ENCODE measurements around the gene LTBP2. TPM values are rescaled to one million over a fixed set of nuclear protein-coding genes. Genes with fewer than 3 reads are reported as not detected.

LTBP2 gene
- total RNA-seq, 2 donors from 2014 or later: 0.49 TPM; not detected in 1

GRCh38 chr14:74557691-74558090 lies 54.3 kb downstream of the LTBP2 start:
- ATAC-seq: no peak
- DNase-seq (ENCODE audit: low spot score in 2 of 2): no peak
- Mint-ChIP-seq H3K36me3 (no peaks in the 10 kb centered on the region), H3K27ac (no peak overlapping the region), H3K9me3 (no peaks in the 10 kb centered on the region)

DNA sequence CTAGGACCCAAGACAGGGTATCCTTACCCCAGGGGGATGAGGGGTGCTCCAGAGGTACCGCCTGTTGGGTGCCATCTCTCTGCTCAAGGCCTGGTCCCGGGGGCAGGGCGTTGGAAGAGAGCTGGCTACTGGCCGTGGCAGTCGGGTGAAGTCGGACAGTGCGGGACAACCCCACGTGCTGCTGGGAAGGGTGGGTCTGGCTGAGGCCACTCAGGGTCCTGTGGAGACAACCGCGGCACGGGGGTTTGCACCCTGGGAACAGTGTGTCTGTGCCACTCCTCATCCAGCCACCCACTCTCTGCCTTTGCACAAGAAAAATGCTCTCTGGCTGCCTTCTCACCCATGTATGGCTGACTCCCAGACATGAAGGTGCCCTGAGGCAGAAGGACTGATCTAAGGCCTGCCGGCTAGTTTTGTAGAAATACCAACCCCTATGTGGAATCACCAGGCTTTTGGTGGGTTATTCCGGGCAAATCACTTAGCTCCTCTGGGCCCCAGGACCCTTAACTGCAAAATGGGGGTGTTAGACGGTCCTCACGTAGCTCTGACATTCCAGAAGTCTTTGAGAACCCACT lies 56.5 kb downstream of the LTBP2 start:
- H3K9me3 Mint-ChIP-seq: no peaks in the 10 kb centered on the region
- ATAC-seq: no peak
- H3K27ac Mint-ChIP-seq: no peak overlapping the region
- no peaks in the 10 kb centered on the region for H3K36me3 Mint-ChIP-seq
- no peak for DNase-seq (ENCODE audit: low spot score in 2 of 2)

GRCh38 chr14:74554742-74555362 lies 57.2 kb downstream of the LTBP2 start:
- Mint-ChIP-seq H3K36me3 (no peaks in the 10 kb centered on the region), H3K27ac (no peak overlapping the region), H3K9me3 (no peaks in the 10 kb centered on the region)
- ATAC-seq (no peak), DNase-seq (ENCODE audit: low spot score in 2 of 2) (no peak)

- no peak for DNase-seq (ENCODE audit: low spot score in 2 of 2)
- no peak for ATAC-seq
- no peak overlapping the region for H3K27ac Mint-ChIP-seq
- H3K9me3 Mint-ChIP-seq: no peaks in the 10 kb centered on the region
- no peaks in the 10 kb centered on the region for H3K36me3 Mint-ChIP-seq
Observed at GRCh38 chr14:74552623-74553022, 59.4 kb downstream of the LTBP2 start.

DNA sequence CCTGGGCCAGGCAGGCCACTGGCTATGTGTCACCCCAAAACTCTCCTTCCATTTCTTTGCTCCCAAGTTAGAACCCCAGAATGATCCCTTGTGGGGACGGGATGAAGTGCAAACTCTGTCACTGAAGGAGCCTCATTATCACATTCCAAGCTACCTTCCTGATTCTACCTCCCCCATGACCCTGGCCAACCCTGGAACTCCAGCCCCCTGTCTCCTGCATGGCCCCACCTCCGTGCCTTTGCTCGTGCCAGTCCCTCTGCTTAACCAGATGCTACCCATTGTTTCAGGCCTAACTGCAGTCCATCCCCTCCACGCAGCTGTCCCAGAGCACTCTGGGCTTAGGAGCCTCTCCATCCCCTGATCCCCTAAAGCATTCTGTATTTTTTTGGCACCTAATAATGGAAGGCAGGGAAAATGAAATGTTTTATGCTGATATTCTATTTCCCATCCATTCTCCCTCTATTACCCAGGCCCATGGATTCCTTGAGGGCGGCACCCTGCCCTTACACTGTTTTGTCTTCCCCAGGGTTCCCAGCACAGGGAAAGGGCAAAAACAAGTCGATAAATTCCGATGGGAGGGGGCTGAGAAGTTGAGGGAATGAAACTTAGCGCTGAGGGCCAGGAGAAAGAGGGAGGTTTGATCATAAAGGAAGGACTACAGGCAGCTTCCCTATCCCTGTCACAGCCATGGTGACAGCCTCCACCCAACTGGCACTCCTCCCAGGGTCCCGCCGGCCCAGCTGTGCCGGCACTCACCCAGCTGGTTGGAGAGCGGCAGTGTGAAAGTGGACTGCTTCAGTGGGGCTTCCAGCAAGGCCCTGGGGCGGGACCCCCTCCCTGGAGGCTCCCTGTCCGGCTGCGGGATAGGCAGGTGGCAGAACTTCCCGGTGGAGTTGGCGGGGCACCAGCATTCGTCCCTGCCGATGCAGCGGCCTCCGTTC lies 60.3 kb downstream of the LTBP2 start:
- Mint-ChIP-seq H3K36me3 (no peaks in the 10 kb centered on the region), H3K9me3 (no peaks in the 10 kb centered on the region), H3K27ac (no peak overlapping the region)
- DNase-seq (ENCODE audit: low spot score in 2 of 2): no peak
- no peak for ATAC-seq

DNA sequence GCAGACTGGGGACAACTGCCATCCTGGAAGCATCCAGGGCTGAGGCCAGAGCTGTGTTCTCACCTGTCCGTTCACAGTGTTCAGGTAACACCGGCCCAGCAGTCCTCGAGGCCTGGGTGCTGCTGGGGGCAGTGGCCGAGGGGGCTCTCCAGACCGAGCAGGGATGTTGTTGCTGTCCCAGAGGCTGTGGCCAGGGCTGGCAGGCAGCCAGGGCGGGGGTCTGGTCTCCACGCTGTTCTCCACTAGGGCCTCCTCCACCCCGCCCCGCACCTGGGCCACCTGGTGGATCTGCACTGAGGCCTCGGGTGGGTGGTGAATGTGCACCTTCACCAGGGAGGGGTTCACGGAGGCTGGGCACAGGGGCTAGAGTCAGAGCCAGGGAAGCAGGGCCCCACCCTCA lies 61.0 kb downstream of the LTBP2 start:
- no peak for ATAC-seq
- Mint-ChIP-seq H3K9me3 (no peaks in the 10 kb centered on the region), H3K27ac (no peak overlapping the region), H3K36me3 (no peaks in the 10 kb centered on the region)
- no peak for DNase-seq (ENCODE audit: low spot score in 2 of 2)

DNA sequence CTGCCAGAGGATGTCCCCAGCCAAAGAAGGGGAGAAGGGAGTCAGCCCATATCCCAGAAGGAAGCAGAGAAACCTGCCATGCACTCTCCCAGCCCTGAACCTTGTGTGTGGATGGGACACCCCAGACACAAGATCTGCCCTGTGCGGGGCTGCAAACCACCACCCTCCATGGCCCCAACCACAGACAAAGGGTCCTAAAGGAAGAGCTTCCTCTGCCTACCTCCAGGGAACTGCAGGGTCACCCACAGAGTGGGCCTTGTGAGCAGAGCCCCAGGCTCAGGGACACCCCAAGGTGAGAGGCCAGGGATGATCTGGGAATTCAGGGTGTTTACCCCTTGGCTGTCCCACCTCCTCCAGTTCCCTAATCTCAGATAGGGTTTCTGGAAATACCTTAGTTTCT lies 62.0 kb downstream of the LTBP2 start:
- no peak for ATAC-seq
- DNase-seq (ENCODE audit: low spot score in 2 of 2): no peak

DNA sequence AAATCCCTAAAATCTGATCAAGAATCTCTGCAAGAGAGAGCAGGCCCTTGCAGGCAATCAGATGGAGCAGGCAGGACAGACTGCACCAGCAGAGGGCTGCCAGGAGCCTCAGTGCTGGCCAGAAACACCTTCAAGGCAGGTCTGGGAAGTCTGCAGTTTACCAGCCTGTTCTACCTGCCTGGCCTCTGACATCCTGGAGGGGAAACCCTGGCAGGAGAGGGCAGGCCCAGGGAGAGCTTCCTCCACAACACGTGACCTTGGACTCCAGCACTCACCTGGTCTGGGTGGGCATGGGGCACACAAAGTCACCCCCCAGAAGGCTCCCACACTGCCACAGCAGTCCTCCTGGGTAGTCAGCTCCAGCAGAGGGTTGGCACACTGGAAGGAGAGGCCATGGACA lies 62.4 kb downstream of the LTBP2 start:
- DNase-seq (ENCODE audit: low spot score in 2 of 2) (no peak), ATAC-seq (peak in 1 of 2 donors; percentile 46)
- no peaks in the 10 kb centered on the region for H3K36me3 Mint-ChIP-seq
- no peaks in the 10 kb centered on the region for H3K9me3 Mint-ChIP-seq
- H3K27ac Mint-ChIP-seq: no peak overlapping the region

More for the DNA sequence above, 62.0 kb downstream of the LTBP2 start:
- Mint-ChIP-seq H3K27ac (no peak overlapping the region), H3K36me3 (no peaks in the 10 kb centered on the region), H3K9me3 (no peaks in the 10 kb centered on the region)

DNA sequence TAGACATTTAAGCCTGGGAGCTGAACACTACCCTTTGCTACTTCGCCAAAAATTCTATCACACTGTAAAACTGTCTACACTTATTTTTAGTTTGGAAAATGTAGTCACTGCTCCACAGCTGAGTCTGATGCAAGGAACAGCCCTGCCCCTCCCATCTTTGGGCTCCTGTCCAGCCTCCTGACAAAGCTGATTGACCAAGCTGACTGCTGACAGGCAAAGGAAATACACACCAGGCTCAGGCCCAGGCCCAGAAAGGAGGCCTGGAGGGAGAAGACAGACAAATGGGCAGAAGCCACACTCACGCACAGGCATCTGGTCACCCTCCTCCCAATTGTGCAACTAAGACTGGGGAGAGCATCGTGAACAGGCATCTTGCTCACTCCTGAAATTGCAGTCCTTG lies 63.2 kb downstream of the LTBP2 start:
- ATAC-seq (no peak), DNase-seq (ENCODE audit: low spot score in 2 of 2) (no peak)
- Mint-ChIP-seq H3K9me3 (no peaks in the 10 kb centered on the region), H3K27ac (no peak overlapping the region), H3K36me3 (no peaks in the 10 kb centered on the region)

- no peak for ATAC-seq
- Mint-ChIP-seq H3K9me3 (no peaks in the 10 kb centered on the region), H3K27ac (no peak overlapping the region), H3K36me3 (no peaks in the 10 kb centered on the region)
- DNase-seq (ENCODE audit: low spot score in 2 of 2): no peak
Observed at GRCh38 chr14:74547331-74547927, 64.6 kb downstream of the LTBP2 start.

DNA sequence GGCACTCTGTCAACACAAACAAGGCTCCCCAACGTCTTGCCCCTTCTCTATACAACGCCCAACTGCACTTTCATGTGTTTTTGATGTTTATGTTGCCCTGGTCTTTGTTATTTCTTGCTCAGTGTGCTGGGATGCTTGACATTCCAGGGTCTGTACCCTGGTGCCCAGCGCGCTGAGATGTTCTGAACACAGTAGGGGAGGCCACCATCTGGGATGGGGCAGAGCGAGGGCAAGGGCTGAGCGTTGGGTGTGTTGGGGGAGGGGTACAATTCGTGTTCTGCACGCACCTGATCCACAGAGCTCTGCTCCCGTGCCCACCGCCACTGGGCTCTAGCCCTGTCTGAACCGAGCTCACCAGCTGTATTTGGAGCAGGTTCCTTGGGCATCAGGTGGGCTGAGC lies 65.6 kb downstream of the LTBP2 start:
- ATAC-seq (no peak), DNase-seq (ENCODE audit: low spot score in 2 of 2) (no peak)
- Mint-ChIP-seq H3K9me3 (no peaks in the 10 kb centered on the region), H3K27ac (no peak overlapping the region), H3K36me3 (no peaks in the 10 kb centered on the region)

- no peak for ATAC-seq
- Mint-ChIP-seq H3K9me3 (no peaks in the 10 kb centered on the region), H3K36me3 (no peaks in the 10 kb centered on the region)
Observed at GRCh38 chr14:74545386-74545785, 66.7 kb downstream of the LTBP2 start.

GRCh38 chr14:74543771-74544438 lies 68.1 kb downstream of the LTBP2 start:
- ATAC-seq: no peak
- H3K36me3 Mint-ChIP-seq: no peaks in the 10 kb centered on the region
- DNase-seq (ENCODE audit: low spot score in 2 of 2): no peak
- H3K9me3 Mint-ChIP-seq: no peaks in the 10 kb centered on the region
- no peak overlapping the region for H3K27ac Mint-ChIP-seq

More at GRCh38 chr14:74545386-74545785, 66.7 kb downstream of the LTBP2 start:
- H3K27ac Mint-ChIP-seq: no peak overlapping the region
- DNase-seq (ENCODE audit: low spot score in 2 of 2): no peak

DNA sequence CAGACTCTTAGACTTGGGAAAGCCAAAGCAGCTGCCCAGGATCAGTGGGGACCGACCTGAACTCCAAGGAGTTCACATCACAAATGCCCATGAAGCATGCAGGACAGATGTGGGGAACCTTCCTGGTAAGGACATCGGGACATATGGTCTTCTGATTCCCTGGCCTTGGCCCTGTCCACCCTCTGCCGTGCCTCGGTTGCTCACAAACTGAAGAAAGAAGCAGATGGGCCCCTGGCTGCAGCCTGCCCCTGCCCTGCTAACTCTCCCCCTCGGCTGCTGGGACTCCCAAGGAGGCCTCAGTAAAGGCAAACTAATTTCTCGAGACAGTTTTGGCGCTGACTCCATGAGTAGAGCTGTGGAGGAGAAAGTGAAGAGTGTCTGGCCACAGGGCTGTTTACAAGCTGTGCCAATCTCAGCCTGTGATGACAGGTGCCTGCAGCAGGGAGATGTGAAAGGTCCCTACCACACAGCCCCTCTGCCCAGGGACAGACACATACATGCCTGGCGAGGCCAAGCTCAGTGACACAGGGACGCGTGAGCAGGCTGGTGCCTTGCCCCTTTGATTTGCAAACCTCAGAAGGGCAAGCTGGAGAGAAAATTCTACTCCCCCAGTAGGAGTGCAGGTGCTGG lies 69.9 kb downstream of the LTBP2 start:
- Mint-ChIP-seq H3K36me3 (no peaks in the 10 kb centered on the region), H3K9me3 (no peaks in the 10 kb centered on the region), H3K27ac (no peak overlapping the region)
- ATAC-seq (no peak), DNase-seq (ENCODE audit: low spot score in 2 of 2) (no peak)

DNA sequence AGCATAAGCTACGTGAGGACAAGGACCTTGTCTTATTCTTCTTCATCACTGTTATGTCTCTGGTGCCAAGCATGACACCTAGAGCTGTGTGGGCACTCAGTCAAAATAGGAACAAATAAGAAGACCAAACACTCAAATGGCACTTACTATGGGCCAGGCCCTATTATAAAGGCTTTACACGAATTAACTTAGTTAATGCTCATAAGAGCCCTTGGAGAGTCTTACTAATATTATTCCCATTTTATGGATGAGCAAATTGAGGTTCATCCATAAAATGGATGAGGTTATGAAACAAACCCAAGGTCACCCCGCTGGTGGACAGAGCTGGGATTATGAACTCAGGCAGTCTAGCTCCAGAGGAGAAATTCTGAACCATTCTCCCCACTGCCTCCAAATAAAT lies 70.8 kb downstream of the LTBP2 start:
- no peak for DNase-seq (ENCODE audit: low spot score in 2 of 2)
- H3K36me3 Mint-ChIP-seq: no peaks in the 10 kb centered on the region
- no peaks in the 10 kb centered on the region for H3K9me3 Mint-ChIP-seq
- no peak overlapping the region for H3K27ac Mint-ChIP-seq
- no peak for ATAC-seq

- H3K27ac Mint-ChIP-seq: no peak overlapping the region
- DNase-seq (ENCODE audit: low spot score in 2 of 2): no peak
- no peaks in the 10 kb centered on the region for H3K36me3 Mint-ChIP-seq
- no peak for ATAC-seq
- no peaks in the 10 kb centered on the region for H3K9me3 Mint-ChIP-seq
Observed at GRCh38 chr14:74539503-74539902, 72.5 kb downstream of the LTBP2 start.

Measured in activated naive CD4-positive, alpha-beta T cell treated with anti-CD3 and anti-CD28 coated beads, Interleukin-2, amount 50 U/mL, for 72 hours (primary cell).